ENCODE results near the gene GTF2F1.
"Not testable (repeated sequence)": the region's sequence is repeated elsewhere in the genome, so short reads cannot be mapped to it uniquely, and the experiment has no call there.

GTF2F1 gene

GRCh38 chr19:6409346-6409745, 16.4 kb upstream of the GTF2F1 start:
- H3K36me3 ChIP-seq (ENCODE audit: control insufficient read depth, insufficient read depth, low read length): peaks cover 6% of the 10 kb centered on the region
- H3K4me3 ChIP-seq (replicated peaks; ENCODE audit: low read depth, low read length): no peak overlapping the region
- H3K27me3 ChIP-seq (replicated peaks; ENCODE audit: control insufficient read depth, insufficient read depth, low read length): no peaks in the 10 kb centered on the region
- TF ChIP-seq, protein P1, sequence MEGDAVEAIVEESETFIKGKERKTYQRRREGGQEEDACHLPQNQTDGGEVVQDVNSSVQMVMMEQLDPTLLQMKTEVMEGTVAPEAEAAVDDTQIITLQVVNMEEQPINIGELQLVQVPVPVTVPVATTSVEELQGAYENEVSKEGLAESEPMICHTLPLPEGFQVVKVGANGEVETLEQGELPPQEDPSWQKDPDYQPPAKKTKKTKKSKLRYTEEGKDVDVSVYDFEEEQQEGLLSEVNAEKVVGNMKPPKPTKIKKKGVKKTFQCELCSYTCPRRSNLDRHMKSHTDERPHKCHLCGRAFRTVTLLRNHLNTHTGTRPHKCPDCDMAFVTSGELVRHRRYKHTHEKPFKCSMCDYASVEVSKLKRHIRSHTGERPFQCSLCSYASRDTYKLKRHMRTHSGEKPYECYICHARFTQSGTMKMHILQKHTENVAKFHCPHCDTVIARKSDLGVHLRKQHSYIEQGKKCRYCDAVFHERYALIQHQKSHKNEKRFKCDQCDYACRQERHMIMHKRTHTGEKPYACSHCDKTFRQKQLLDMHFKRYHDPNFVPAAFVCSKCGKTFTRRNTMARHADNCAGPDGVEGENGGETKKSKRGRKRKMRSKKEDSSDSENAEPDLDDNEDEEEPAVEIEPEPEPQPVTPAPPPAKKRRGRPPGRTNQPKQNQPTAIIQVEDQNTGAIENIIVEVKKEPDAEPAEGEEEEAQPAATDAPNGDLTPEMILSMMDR (IDR thresholded peaks at IDR 0.05; ENCODE audit: insufficient read depth, low read length, poor library complexity, severe bottlenecking): no peak
- no peak for DNase-seq (ENCODE audit: extremely low read depth, insufficient read length)

DNA sequence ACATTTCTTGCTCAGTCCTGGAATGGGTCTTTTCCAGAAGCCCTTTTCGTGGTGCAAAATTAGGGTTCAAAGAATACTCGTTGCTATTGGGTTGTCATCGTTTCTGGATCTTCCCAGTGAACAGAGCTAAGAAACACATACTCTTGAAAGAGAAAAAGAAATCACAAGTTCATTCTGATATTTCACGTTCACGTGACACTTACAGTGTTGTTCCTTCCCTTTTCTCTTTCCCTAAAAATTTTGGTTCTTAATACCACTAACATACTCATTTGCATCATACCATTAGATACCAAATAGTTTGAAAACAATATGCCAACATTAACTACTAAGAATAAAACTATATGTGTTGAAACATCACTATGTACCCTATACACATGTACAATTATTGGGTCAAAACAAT, 13.4 kb upstream of the GTF2F1 start:
- Histone ChIP-seq H3K27me3 (replicated peaks; ENCODE audit: control insufficient read depth, insufficient read depth, low read length) (no peaks in the 10 kb centered on the region), H3K36me3 (ENCODE audit: control insufficient read depth, insufficient read depth, low read length) (no peaks in the 10 kb centered on the region), H3K4me3 (replicated peaks; ENCODE audit: low read depth, low read length) (no peak overlapping the region)
- no peak for DNase-seq (ENCODE audit: extremely low read depth, insufficient read length)
- TF ChIP-seq, protein P1 (IDR thresholded peaks at IDR 0.05; ENCODE audit: insufficient read depth, low read length, poor library complexity, severe bottlenecking): no peak

DNA sequence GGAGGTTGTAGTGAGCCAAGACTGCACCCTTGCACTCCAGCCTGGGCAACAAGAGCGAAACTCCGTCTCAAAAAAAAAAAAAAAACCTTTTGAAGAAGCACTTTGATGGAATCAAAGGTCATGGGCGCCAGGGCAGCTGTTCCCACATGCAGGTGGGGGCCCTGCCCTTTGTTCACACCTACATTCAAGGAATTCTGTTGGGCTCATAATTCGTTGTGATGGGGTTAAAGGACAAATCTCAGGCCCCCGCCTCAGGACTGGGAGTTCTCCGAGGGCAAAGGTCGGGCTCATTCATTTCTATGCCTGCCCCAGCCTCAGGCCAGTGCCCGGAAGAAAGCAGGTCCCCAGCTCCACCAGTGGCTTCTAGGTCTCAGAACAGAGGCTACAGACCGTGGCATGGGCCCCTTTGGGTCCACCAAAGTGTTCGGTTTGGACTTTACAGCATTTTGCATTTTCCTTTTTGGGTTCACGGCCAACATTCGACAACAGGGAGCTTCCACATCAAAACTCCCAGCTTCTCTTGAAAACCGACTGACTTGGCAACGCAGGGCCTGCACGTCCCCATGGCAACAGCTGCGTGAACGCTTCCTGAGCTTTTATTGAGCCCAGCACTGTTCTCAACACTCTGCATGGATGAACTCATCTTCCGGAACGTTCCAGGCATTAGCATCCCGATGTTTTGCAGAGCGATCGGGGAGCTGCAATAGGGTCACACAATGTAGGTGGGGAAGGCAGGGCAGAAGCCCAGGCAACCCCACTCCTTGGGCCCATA, 10.1 kb upstream of the GTF2F1 start:
- H3K4me3 ChIP-seq (replicated peaks; ENCODE audit: low read depth, low read length): no peak overlapping the region
- DNase-seq (ENCODE audit: extremely low read depth, insufficient read length): no peak
- TF ChIP-seq, protein P1 (IDR thresholded peaks at IDR 0.05; ENCODE audit: insufficient read depth, low read length, poor library complexity, severe bottlenecking): no peak
- no peaks in the 10 kb centered on the region for H3K27me3 ChIP-seq (replicated peaks; ENCODE audit: control insufficient read depth, insufficient read depth, low read length)
- H3K36me3 ChIP-seq (ENCODE audit: control insufficient read depth, insufficient read depth, low read length): no peaks in the 10 kb centered on the region

DNA sequence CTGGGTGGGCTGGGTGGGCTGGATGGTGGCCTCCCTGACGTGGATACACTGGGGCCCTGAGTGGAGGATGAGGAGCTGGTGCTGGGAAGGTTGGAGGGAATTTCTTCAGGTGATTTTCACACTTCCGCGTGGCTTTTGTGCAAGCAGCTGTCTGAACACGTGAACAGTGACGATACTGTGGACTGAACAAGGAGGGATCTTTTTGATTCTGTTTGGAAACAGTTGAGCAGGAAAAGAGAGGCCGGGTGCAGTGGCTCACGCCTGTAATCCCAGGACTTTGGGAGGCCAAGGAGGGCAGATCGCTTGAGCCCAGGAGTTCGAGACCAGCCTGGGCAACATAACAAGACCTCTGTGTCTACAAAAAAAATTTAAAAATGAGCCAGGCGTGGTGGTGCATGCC, 9.1 kb upstream of the GTF2F1 start:
- Histone ChIP-seq H3K27me3 (replicated peaks; ENCODE audit: control insufficient read depth, insufficient read depth, low read length) (no peaks in the 10 kb centered on the region), H3K4me3 (replicated peaks; ENCODE audit: low read depth, low read length) (no peak overlapping the region), H3K36me3 (ENCODE audit: control insufficient read depth, insufficient read depth, low read length) (no peaks in the 10 kb centered on the region)
- DNase-seq (ENCODE audit: extremely low read depth, insufficient read length): no peak
- TF ChIP-seq, protein P1 (IDR thresholded peaks at IDR 0.05; ENCODE audit: insufficient read depth, low read length, poor library complexity, severe bottlenecking): no peak

GRCh38 chr19:6400062-6400944, 7.3 kb upstream of the GTF2F1 start:
- H3K4me3 ChIP-seq (replicated peaks; ENCODE audit: low read depth, low read length); H3K27me3 ChIP-seq (replicated peaks; ENCODE audit: control insufficient read depth, insufficient read depth, low read length); H3K36me3 ChIP-seq (ENCODE audit: control insufficient read depth, insufficient read depth, low read length); DNase-seq (ENCODE audit: extremely low read depth, insufficient read length): not testable (repeated sequence)

GRCh38 chr19:6396305-6396704, 3.3 kb upstream of the GTF2F1 start:
- no peaks in the 10 kb centered on the region for H3K27me3 ChIP-seq (replicated peaks; ENCODE audit: control insufficient read depth, insufficient read depth, low read length)
- H3K4me3 ChIP-seq (replicated peaks; ENCODE audit: low read depth, low read length): no peak overlapping the region
- H3K36me3 ChIP-seq (ENCODE audit: control insufficient read depth, insufficient read depth, low read length): peaks cover 2% of the 10 kb centered on the region; the same call in 1 of the 2 replicates
- DNase-seq (ENCODE audit: extremely low read depth, insufficient read length): no peak
- TF ChIP-seq, protein P1 (IDR thresholded peaks at IDR 0.05; ENCODE audit: insufficient read depth, low read length, poor library complexity, severe bottlenecking): no peak
